ENCODE measurements around the gene PNLIPRP3. TPM values are rescaled to one million over a fixed set of nuclear protein-coding genes. Genes with fewer than 3 reads are reported as not detected.

PNLIPRP3 gene
- total and polyA plus RNA-seq, 2 of the 8 experiments (the other 6 are each of a cell fraction or from before 2014, with no cell fraction given) = not detected

- H3K9ac ChIP-seq (replicated peaks in 1 of 4; ENCODE audit: extremely low read depth in 1 of 4, low read depth in 3 of 4, low read length in 3 of 4) = no peak overlapping the region
- H3K27ac ChIP-seq (ENCODE audit: low read depth, low read length) = no peak overlapping the region
- no peak overlapping the region for H3K4me3 ChIP-seq (ENCODE audit: extremely low read depth in 1 of 4, insufficient read depth in 2 of 4, low read depth in 3 of 4, low read length in 4 of 4)
- no peak overlapping the region for H3K14ac ChIP-seq (ENCODE audit: insufficient read length)
- CTCF ChIA-PET (ENCODE audit: partially characterized antibody) = no interaction called here
- no peak overlapping the region for H3K56ac ChIP-seq (replicated peaks; ENCODE audit: insufficient read length, low read depth, low read length)
- H4K20me1 ChIP-seq (replicated peaks in 1 of 2; ENCODE audit: control insufficient read depth in 1 of 2, insufficient read depth in 2 of 2, low read length in 2 of 2) = no peaks in the 10 kb centered on the region
- H2BK15ac ChIP-seq (ENCODE audit: low read length) = no peak overlapping the region
- no peak overlapping the region for H2BK12ac ChIP-seq (ENCODE audit: low read depth, low read length)
- no peak for DNase-seq (ENCODE audit: low read depth in 1 of 2, low spot score in 2 of 2)
- H2AK5ac ChIP-seq (ENCODE audit: low read depth, low read length) = no peak overlapping the region
- no peak overlapping the region for H3K23ac ChIP-seq (ENCODE audit: insufficient read length)
- no peak overlapping the region for H4K5ac ChIP-seq (ENCODE audit: insufficient read length, low read depth, low read length)
- H2BK20ac ChIP-seq (ENCODE audit: low read length) = no peak overlapping the region
- no peaks in the 10 kb centered on the region for H3K36me3 ChIP-seq (ENCODE audit: control insufficient read depth in 2 of 4, insufficient read depth in 4 of 4, low read length in 3 of 4)
- no peaks in the 10 kb centered on the region for H3K79me2 ChIP-seq (ENCODE audit: control insufficient read depth in 1 of 2, insufficient read depth in 2 of 2, low read length in 2 of 2)
- H3K23me2 ChIP-seq (ENCODE audit: low read depth, low read length) = no peaks in the 10 kb centered on the region
- no peaks in the 10 kb centered on the region for H3K9me3 ChIP-seq (ENCODE audit: insufficient read depth in 2 of 2, low read depth in 1 of 2, low read length in 1 of 2)
- no peak overlapping the region for H4K91ac ChIP-seq (replicated peaks; ENCODE audit: insufficient read length, low read length)
- H3K4me1 ChIP-seq (replicated peaks in 1 of 4; ENCODE audit: control insufficient read depth in 3 of 4, insufficient read depth in 4 of 4, low read length in 3 of 4) = peaks cover 0 to 4% (median under 1%) of the 10 kb centered on the region in 4 experiments; a peak in 3 of 7 replicates
- H2BK120ac ChIP-seq (replicated peaks; ENCODE audit: low read depth, low read length) = no peak overlapping the region
- H4K8ac ChIP-seq (ENCODE audit: extremely low read depth, insufficient read depth, low read length) = no peak overlapping the region
- H2AFZ ChIP-seq (ENCODE audit: low read length) = no peak overlapping the region
- POLR2A ChIA-PET (ENCODE audit: partially characterized antibody) = no interaction called here
- no peaks in the 10 kb centered on the region for H3K79me1 ChIP-seq (ENCODE audit: low read depth, low read length)
- no peak overlapping the region for H3K18ac ChIP-seq (ENCODE audit: extremely low read depth, low read length)
- FAIRE-seq = no peak
- WGBS, 2 experiments (ENCODE audit: extremely low coverage in 1 of 2, insufficient coverage in 1 of 2, insufficient read length in 1 of 2, insufficient replicate concordance in 2 of 2, low coverage in 1 of 2, low lambda C conversion rate in 2 of 2, missing lambda C conversion rate in 1 of 2) = 94% methylated on average over 3 of the region's 3 CpGs; no CpG with 5 or more reads in 1 of the 2 experiments
- H3K27me3 ChIP-seq (replicated peaks in 1 of 4; ENCODE audit: control insufficient read depth in 3 of 4, extremely low read depth in 1 of 4, insufficient read depth in 3 of 4, low read length in 3 of 4) = no peaks in the 10 kb centered on the region
- H2BK5ac ChIP-seq (ENCODE audit: low read depth, low read length) = no peak overlapping the region
- H3K4ac ChIP-seq (replicated peaks; ENCODE audit: insufficient read length, low read depth, low read length) = no peak overlapping the region
- H3K4me2 ChIP-seq (ENCODE audit: insufficient read depth in 1 of 2, low read depth in 2 of 2, low read length in 2 of 2) = no peak overlapping the region
- TF ChIP-seq, protein P1, sequence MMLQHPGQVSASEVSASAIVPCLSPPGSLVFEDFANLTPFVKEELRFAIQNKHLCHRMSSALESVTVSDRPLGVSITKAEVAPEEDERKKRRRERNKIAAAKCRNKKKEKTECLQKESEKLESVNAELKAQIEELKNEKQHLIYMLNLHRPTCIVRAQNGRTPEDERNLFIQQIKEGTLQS (IDR thresholded peaks at IDR 0.05; ENCODE audit: insufficient read depth, low read depth, low read length) = no peak
- TF ChIP-seq NANOG (IDR thresholded peaks at IDR 0.05; ENCODE audit: insufficient read depth, low read depth, low read length, poor library complexity, severe bottlenecking) (no peak), CTCF (IDR thresholded peaks at IDR 0.05; ENCODE audit: control extremely low read depth in 1 of 3, insufficient read depth in 1 of 3, low read depth in 1 of 3, low read length in 3 of 3) (no peak), RBBP5 (IDR thresholded peaks at IDR 0.05; ENCODE audit: borderline replicate concordance, low read depth, low read length) (no peak), CTBP2 (IDR thresholded peaks at IDR 0.05; ENCODE audit: borderline replicate concordance, insufficient read depth, insufficient read length, low read length) (no peak), SP4 (IDR thresholded peaks at IDR 0.05; ENCODE audit: low read length) (no peak), POLR2AphosphoS5 (IDR thresholded peaks at IDR 0.05; ENCODE audit: low read depth, low read length) (no peak), GABPA (IDR thresholded peaks at IDR 0.05; ENCODE audit: borderline replicate concordance, insufficient read depth, low read length) (no peak), E2F6 (IDR thresholded peaks at IDR 0.05) (no peak), ASH2L (IDR thresholded peaks at IDR 0.05; ENCODE audit: low read length) (no peak), CEBPB (IDR thresholded peaks at IDR 0.05; ENCODE audit: low read depth, low read length) (no peak)
Measured at GRCh38 chr10:116402858-116403257, 24.8 kb upstream of the PNLIPRP3 start.
